ENCODE measurements around the gene KRT84.

Gene KRT84

DNA sequence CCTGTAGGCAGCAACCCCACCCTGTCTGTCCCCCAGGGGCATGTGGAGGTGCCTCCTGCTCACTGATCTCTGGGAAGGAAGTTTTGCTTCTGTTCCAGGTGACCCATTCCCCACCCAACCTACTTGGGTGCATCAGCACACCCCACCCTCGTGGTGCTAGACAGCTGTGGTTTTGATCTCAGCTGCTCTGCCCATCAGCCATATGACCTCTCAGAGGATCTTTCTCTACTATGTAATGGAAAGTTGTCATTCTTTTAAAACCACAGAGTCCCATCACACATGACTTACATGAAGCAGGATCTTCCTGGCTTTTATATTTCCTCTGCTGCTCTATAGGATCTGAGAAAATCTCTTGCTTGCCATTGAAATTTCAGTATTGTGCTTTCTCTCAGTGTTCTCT, 34.2 kb upstream of the KRT84 start (continued):
- TF ChIP-seq, protein P1, sequence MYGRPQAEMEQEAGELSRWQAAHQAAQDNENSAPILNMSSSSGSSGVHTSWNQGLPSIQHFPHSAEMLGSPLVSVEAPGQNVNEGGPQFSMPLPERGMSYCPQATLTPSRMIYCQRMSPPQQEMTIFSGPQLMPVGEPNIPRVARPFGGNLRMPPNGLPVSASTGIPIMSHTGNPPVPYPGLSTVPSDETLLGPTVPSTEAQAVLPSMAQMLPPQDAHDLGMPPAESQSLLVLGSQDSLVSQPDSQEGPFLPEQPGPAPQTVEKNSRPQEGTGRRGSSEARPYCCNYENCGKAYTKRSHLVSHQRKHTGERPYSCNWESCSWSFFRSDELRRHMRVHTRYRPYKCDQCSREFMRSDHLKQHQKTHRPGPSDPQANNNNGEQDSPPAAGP (tag by site-specific recombination; IDR thresholded peaks at IDR 0.05) = no peak
- TF ChIP-seq, protein P2, sequence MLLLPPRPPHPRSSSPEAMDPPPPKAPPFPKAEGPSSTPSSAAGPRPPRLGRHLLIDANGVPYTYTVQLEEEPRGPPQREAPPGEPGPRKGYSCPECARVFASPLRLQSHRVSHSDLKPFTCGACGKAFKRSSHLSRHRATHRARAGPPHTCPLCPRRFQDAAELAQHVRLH (tag by site-specific recombination; IDR thresholded peaks at IDR 0.05) = no peak
- TF ChIP-seq, protein P3, sequence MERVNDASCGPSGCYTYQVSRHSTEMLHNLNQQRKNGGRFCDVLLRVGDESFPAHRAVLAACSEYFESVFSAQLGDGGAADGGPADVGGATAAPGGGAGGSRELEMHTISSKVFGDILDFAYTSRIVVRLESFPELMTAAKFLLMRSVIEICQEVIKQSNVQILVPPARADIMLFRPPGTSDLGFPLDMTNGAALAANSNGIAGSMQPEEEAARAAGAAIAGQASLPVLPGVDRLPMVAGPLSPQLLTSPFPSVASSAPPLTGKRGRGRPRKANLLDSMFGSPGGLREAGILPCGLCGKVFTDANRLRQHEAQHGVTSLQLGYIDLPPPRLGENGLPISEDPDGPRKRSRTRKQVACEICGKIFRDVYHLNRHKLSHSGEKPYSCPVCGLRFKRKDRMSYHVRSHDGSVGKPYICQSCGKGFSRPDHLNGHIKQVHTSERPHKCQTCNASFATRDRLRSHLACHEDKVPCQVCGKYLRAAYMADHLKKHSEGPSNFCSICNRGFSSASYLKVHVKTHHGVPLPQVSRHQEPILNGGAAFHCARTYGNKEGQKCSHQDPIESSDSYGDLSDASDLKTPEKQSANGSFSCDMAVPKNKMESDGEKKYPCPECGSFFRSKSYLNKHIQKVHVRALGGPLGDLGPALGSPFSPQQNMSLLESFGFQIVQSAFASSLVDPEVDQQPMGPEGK (tag by site-specific recombination; IDR thresholded peaks at IDR 0.05) = no peak
- no peak for TF ChIP-seq ZNF558 (tag by site-specific recombination; IDR thresholded peaks at IDR 0.05)
- TF ChIP-seq, protein P4, sequence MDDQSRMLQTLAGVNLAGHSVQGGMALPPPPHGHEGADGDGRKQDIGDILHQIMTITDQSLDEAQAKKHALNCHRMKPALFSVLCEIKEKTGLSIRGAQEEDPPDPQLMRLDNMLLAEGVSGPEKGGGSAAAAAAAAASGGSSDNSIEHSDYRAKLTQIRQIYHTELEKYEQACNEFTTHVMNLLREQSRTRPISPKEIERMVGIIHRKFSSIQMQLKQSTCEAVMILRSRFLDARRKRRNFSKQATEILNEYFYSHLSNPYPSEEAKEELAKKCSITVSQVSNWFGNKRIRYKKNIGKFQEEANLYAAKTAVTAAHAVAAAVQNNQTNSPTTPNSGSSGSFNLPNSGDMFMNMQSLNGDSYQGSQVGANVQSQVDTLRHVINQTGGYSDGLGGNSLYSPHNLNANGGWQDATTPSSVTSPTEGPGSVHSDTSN (CRISPR knock-in tag; IDR thresholded peaks at IDR 0.05) = no peak

DNA sequence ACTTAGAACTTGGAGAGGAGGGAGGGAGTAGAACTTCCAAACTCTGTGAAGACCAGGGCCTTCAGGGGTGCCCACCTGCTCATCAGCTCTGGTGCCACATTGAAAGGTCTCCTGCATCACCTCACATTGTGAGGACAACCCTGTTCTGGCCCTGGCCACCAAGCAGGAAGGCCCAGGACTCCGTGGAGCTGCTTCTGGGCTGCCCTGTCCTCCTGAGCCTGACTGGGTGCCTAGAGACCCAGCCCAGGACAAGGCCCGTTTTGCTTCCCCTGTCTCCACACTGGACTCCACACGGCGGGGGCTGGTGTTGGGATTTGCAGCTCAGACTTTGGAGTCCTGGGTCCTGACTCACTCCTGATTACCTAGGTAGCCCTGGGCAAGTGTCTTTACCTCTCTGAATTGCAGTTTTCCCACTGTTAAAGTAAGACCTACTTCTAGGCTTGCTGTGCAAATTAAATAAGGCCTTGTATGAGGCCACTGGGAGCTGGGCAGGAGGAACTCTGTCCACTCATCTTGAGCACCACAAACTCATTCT, 33.2 kb upstream of the KRT84 start:
- ChIA-PET CTCF (interaction anchor here (1.0 kb wide), 1 partner anchor 23 kb away, joined by 4 read pairs; no protein-coding TSS in a partner anchor), POLR2A (no interaction called here)
- TF ChIP-seq ZNF707 (tag by site-specific recombination; IDR thresholded peaks at IDR 0.05) (no peak), SCRT1 (tag by site-specific recombination; IDR thresholded peaks at IDR 0.05; ENCODE audit: borderline replicate concordance) (no peak), ZNF112 (tag by site-specific recombination; IDR thresholded peaks at IDR 0.05) (no peak), ZNF571 (tag by site-specific recombination; IDR thresholded peaks at IDR 0.05) (no peak), ZNF48 (tag by site-specific recombination; IDR thresholded peaks at IDR 0.05) (no peak), ZNF830 (tag by site-specific recombination; IDR thresholded peaks at IDR 0.05; ENCODE audit: low read depth) (no peak), ZNF16 (tag by site-specific recombination; IDR thresholded peaks at IDR 0.05; ENCODE audit: low read depth) (no peak), KLF7 (tag by site-specific recombination; IDR thresholded peaks at IDR 0.05; ENCODE audit: borderline replicate concordance) (no peak), ZNF324 (tag by site-specific recombination; IDR thresholded peaks at IDR 0.05) (no peak), ZNF701 (tag by site-specific recombination; IDR thresholded peaks at IDR 0.05) (no peak)
- TF ChIP-seq, protein P5, sequence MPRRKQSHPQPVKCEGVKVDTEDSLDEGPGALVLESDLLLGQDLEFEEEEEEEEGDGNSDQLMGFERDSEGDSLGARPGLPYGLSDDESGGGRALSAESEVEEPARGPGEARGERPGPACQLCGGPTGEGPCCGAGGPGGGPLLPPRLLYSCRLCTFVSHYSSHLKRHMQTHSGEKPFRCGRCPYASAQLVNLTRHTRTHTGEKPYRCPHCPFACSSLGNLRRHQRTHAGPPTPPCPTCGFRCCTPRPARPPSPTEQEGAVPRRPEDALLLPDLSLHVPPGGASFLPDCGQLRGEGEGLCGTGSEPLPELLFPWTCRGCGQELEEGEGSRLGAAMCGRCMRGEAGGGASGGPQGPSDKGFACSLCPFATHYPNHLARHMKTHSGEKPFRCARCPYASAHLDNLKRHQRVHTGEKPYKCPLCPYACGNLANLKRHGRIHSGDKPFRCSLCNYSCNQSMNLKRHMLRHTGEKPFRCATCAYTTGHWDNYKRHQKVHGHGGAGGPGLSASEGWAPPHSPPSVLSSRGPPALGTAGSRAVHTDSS (tag by site-specific recombination; IDR thresholded peaks at IDR 0.05) = no peak
- TF ChIP-seq, protein P6, sequence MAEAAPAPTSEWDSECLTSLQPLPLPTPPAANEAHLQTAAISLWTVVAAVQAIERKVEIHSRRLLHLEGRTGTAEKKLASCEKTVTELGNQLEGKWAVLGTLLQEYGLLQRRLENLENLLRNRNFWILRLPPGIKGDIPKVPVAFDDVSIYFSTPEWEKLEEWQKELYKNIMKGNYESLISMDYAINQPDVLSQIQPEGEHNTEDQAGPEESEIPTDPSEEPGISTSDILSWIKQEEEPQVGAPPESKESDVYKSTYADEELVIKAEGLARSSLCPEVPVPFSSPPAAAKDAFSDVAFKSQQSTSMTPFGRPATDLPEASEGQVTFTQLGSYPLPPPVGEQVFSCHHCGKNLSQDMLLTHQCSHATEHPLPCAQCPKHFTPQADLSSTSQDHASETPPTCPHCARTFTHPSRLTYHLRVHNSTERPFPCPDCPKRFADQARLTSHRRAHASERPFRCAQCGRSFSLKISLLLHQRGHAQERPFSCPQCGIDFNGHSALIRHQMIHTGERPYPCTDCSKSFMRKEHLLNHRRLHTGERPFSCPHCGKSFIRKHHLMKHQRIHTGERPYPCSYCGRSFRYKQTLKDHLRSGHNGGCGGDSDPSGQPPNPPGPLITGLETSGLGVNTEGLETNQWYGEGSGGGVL (tag by site-specific recombination; IDR thresholded peaks at IDR 0.05) = no peak
- Histone ChIP-seq H3K27ac (ENCODE audit: extremely low read depth, low read depth, low read length) (no peak overlapping the region), H3K9me3 (ENCODE audit: control insufficient read depth, insufficient read depth, low read depth, low read length) (no peaks in the 10 kb centered on the region), H3K4me3 (ENCODE audit: low read depth, low read length) (no peak overlapping the region), H3K4me1 (ENCODE audit: control insufficient read depth, insufficient read depth, low read length) (no peaks in the 10 kb centered on the region), H3K36me3 (ENCODE audit: control insufficient read depth in 2 of 2, insufficient read depth in 1 of 2, low read length in 2 of 2) (no peaks in the 10 kb centered on the region)

Data from HEK293 (cell line).